CD4-positive, CD25-positive, alpha-beta regulatory T cell (primary cell): Measurements from ENCODE around the gene CDCP1. TPM values are rescaled to one million over a fixed set of nuclear protein-coding genes. Genes with fewer than 3 reads are reported as not detected.
"Not testable (repeated sequence)": the region's sequence is repeated elsewhere in the genome, so short reads cannot be mapped to it uniquely, and the experiment has no call there.

Experiments used
- ATAC-seq, 2 donors: fragments of 150-1000 bp; cut with Tn5 transposase; one replicate each; pipeline ENCODE4 v1.10.0; 2021; ENCODE audit warnings: low read depth in 2 of 2, moderate number of reproducible peaks in 2 of 2, moderate library complexity in 1 of 2
- DNase-seq, 3 donors: peaks; one replicate each; pipeline versions ENCODE4 v3.0.0 to v3.0.0-alpha.2; 2012 to 2022; ENCODE audit warnings: mixed read lengths in 1 of 3
- H3K27ac ChIP-seq: one replicate; pipeline ENCODE4 v1.7.0; 2013; ENCODE audit warnings: mild to moderate bottlenecking, low read length; ENCODE audit not compliant: insufficient read depth, poor library complexity, severe bottlenecking
- H3K27me3 ChIP-seq: one replicate; pipeline ENCODE4 v1.7.0; 2013; ENCODE audit warnings: low read length; ENCODE audit not compliant: control insufficient read depth, insufficient read depth
- H3K36me3 ChIP-seq: one replicate; pipeline ENCODE4 v1.7.0; 2013; ENCODE audit warnings: mild to moderate bottlenecking, low read length, moderate library complexity; ENCODE audit not compliant: control insufficient read depth, insufficient read depth
- H3K4me1 ChIP-seq: 2 replicates; pipeline ENCODE4 v1.7.0; 2013; ENCODE audit warnings: mild to moderate bottlenecking, low read length; ENCODE audit not compliant: insufficient read depth, control insufficient read depth, poor library complexity, severe bottlenecking
- H3K4me3 ChIP-seq: one replicate; pipeline ENCODE4 v1.7.0; 2013; ENCODE audit warnings: low read depth, mild to moderate bottlenecking, low read length, moderate library complexity
- H3K9me3 ChIP-seq, 2 experiments: 1 replicate in 1 of 2; 2 replicates in 1 of 2; pipeline ENCODE4 v1.7.0; 2013; ENCODE audit warnings: low read length in 2 of 2, mild to moderate bottlenecking in 1 of 2, moderate library complexity in 1 of 2; ENCODE audit not compliant: control insufficient read depth in 2 of 2
- H3K27ac Mint-ChIP-seq, 3 donors: one replicate each; pipeline ENCODE4 v1.8.0; 2020 to 2022; ENCODE audit warnings: mild to moderate bottlenecking in 3 of 3, mixed read lengths in 3 of 3, moderate library complexity in 2 of 3
- H3K27me3 Mint-ChIP-seq: one replicate; pipeline ENCODE4 v1.8.0; 2022; ENCODE audit warnings: mild to moderate bottlenecking, mixed read lengths
- H3K36me3 Mint-ChIP-seq: one replicate; pipeline ENCODE4 v1.8.0; 2020; ENCODE audit warnings: mixed read lengths
- H3K4me1 Mint-ChIP-seq, 4 donors: one replicate each; pipeline ENCODE4 v1.8.0; 2020 to 2022; ENCODE audit warnings: mixed read lengths in 4 of 4, mild to moderate bottlenecking in 1 of 4
- H3K4me3 Mint-ChIP-seq, 4 donors: one replicate each; pipeline ENCODE4 v1.8.0; 2020 to 2022; ENCODE audit warnings: mild to moderate bottlenecking in 4 of 4, mixed read lengths in 4 of 4, moderate library complexity in 3 of 4
- H3K9me3 Mint-ChIP-seq, 7 donors: one replicate each; pipeline ENCODE4 v1.8.0; 2020 to 2022; ENCODE audit warnings: mixed read lengths in 7 of 7, mild to moderate bottlenecking in 3 of 7, moderate library complexity in 2 of 7
- polyA plus RNA-seq, 4 donors: library from polyadenylated mRNA; unstranded; fragments of 300-500 nt; fragmentation: Illumina TruSeq; gene quantifications; one replicate each; pipeline ENCODE4 v1.2.3, GENCODE V29; 2021
- total RNA-seq: library from RNA; stranded (reverse); gene quantifications from one replicate; pipeline ENCODE4 v1.2.3, GENCODE V29; 2022

CDCP1 gene
- total and polyA plus RNA-seq, 5 donors from 2014 or later: 0.47 to 2.5 (median 0.93) TPM

GRCh38 chr3:45140770-45141155 lies 5.4 kb downstream of the CDCP1 start:
- not testable (repeated sequence) for H3K27ac ChIP-seq, H3K4me3 Mint-ChIP-seq, H3K36me3 Mint-ChIP-seq, DNase-seq, H3K4me3 ChIP-seq, H3K9me3 ChIP-seq, ATAC-seq, H3K36me3 ChIP-seq, H3K9me3 Mint-ChIP-seq
- Mint-ChIP-seq H3K4me1 (peaks cover 0 to 20% (median 12%) of the 10 kb centered on the region in 4 donors), H3K27ac (peak overlapping the region in 1 of 3 donors; percentile 33), H3K27me3 (peaks cover 50% of the 10 kb centered on the region)
- Histone ChIP-seq H3K27me3 (peaks cover 14% of the 10 kb centered on the region), H3K4me1 (peaks cover 10% of the 10 kb centered on the region)

GRCh38 chr3:45140141-45140769 lies 5.9 kb downstream of the CDCP1 start:
- Mint-ChIP-seq H3K27me3 (peaks cover 49% of the 10 kb centered on the region), H3K4me3 (no peak overlapping the region), H3K27ac (peak overlapping the region in 1 of 3 donors; percentile 33), H3K4me1 (peaks cover 0 to 16% (median 11%) of the 10 kb centered on the region in 4 donors), H3K36me3 (peaks cover 7% of the 10 kb centered on the region), H3K9me3 (no peaks in the 10 kb centered on the region)
- no peak for ATAC-seq
- Histone ChIP-seq H3K4me3 (no peak overlapping the region), H3K4me1 (peaks cover 6% of the 10 kb centered on the region), H3K27ac (no peak overlapping the region), H3K36me3 (no peaks in the 10 kb centered on the region), H3K9me3 (no peaks in the 10 kb centered on the region), H3K27me3 (peaks cover 14% of the 10 kb centered on the region)
- no peak for DNase-seq

- H3K27me3 ChIP-seq: peaks cover 14% of the 10 kb centered on the region
- DNase-seq: no peak
- no peaks in the 10 kb centered on the region for H3K36me3 ChIP-seq
- H3K36me3 Mint-ChIP-seq: peaks cover 3% of the 10 kb centered on the region
- H3K9me3 ChIP-seq: no peaks in the 10 kb centered on the region
- peaks cover 0 to 13% (median 10%) of the 10 kb centered on the region in 4 donors for H3K4me1 Mint-ChIP-seq
- H3K27me3 Mint-ChIP-seq: peaks cover 43% of the 10 kb centered on the region
- no peaks in the 10 kb centered on the region for H3K9me3 Mint-ChIP-seq
- H3K4me3 ChIP-seq: no peak overlapping the region
- H3K4me3 Mint-ChIP-seq: no peak overlapping the region
- H3K4me1 ChIP-seq: peaks cover 4% of the 10 kb centered on the region
- no peak overlapping the region for H3K27ac Mint-ChIP-seq
- no peak for ATAC-seq
- no peak overlapping the region for H3K27ac ChIP-seq
Observed at GRCh38 chr3:45139372-45140140, 6.6 kb downstream of the CDCP1 start.

GRCh38 chr3:45137656-45138181 lies 8.5 kb downstream of the CDCP1 start:
- no peaks in the 10 kb centered on the region for H3K4me1 ChIP-seq
- no peaks in the 10 kb centered on the region for H3K36me3 ChIP-seq
- peaks cover 6% of the 10 kb centered on the region for H3K36me3 Mint-ChIP-seq
- peaks cover 3% of the 10 kb centered on the region for H3K27me3 ChIP-seq
- peaks cover 29% of the 10 kb centered on the region for H3K27me3 Mint-ChIP-seq
- H3K27ac ChIP-seq: no peak overlapping the region
- H3K9me3 Mint-ChIP-seq: no peaks in the 10 kb centered on the region
- H3K9me3 ChIP-seq: no peaks in the 10 kb centered on the region
- no peak overlapping the region for H3K4me3 Mint-ChIP-seq
- no peak for DNase-seq
- no peak overlapping the region for H3K27ac Mint-ChIP-seq
- no peak for ATAC-seq
- peaks cover 0 to 7% (median 2%) of the 10 kb centered on the region in 4 donors for H3K4me1 Mint-ChIP-seq
- no peak overlapping the region for H3K4me3 ChIP-seq

- H3K4me3 ChIP-seq: no peak overlapping the region
- Mint-ChIP-seq H3K27me3 (peaks cover 20% of the 10 kb centered on the region), H3K9me3 (no peaks in the 10 kb centered on the region), H3K36me3 (peaks cover 6% of the 10 kb centered on the region), H3K27ac (no peak overlapping the region), H3K4me3 (no peak overlapping the region), H3K4me1 (peaks cover 0 to 9% (median 2%) of the 10 kb centered on the region in 4 donors)
- H3K9me3 ChIP-seq: no peaks in the 10 kb centered on the region
- no peak for ATAC-seq
- no peak overlapping the region for H3K27ac ChIP-seq
- no peaks in the 10 kb centered on the region for H3K27me3 ChIP-seq
- no peaks in the 10 kb centered on the region for H3K36me3 ChIP-seq
- DNase-seq: no peak
- no peaks in the 10 kb centered on the region for H3K4me1 ChIP-seq
Observed at GRCh38 chr3:45135959-45136358, 10.2 kb downstream of the CDCP1 start.

- H3K27me3 Mint-ChIP-seq: peaks cover 10% of the 10 kb centered on the region
- no peak overlapping the region for H3K27ac ChIP-seq
Observed at GRCh38 chr3:45134758-45135521, 11.2 kb downstream of the CDCP1 start.

GRCh38 chr3:45132568-45133211 lies 13.5 kb downstream of the CDCP1 start:
- Histone ChIP-seq H3K4me1 (no peaks in the 10 kb centered on the region), H3K27me3 (no peaks in the 10 kb centered on the region), H3K9me3 (no peaks in the 10 kb centered on the region), H3K4me3 (no peak overlapping the region), H3K27ac (no peak overlapping the region), H3K36me3 (no peaks in the 10 kb centered on the region)
- ATAC-seq (no peak), DNase-seq (no peak)
- no peak overlapping the region for H3K27ac Mint-ChIP-seq
- H3K27me3 Mint-ChIP-seq: no peaks in the 10 kb centered on the region
- no peak overlapping the region for H3K4me3 Mint-ChIP-seq
- peaks cover 3% of the 10 kb centered on the region for H3K36me3 Mint-ChIP-seq
- peaks cover 0 to 9% (median 0%) of the 10 kb centered on the region in 4 donors for H3K4me1 Mint-ChIP-seq
- no peaks in the 10 kb centered on the region for H3K9me3 Mint-ChIP-seq

More at GRCh38 chr3:45134758-45135521, 11.2 kb downstream of the CDCP1 start:
- Mint-ChIP-seq H3K9me3 (no peaks in the 10 kb centered on the region), H3K4me1 (peaks cover 0 to 9% (median 1%) of the 10 kb centered on the region in 4 donors), H3K27ac (no peak overlapping the region), H3K36me3 (peaks cover 6% of the 10 kb centered on the region), H3K4me3 (no peak overlapping the region)
- no peaks in the 10 kb centered on the region for H3K27me3 ChIP-seq
- H3K4me3 ChIP-seq: no peak overlapping the region
- no peak for ATAC-seq
- H3K9me3 ChIP-seq: no peaks in the 10 kb centered on the region
- DNase-seq: no peak
- H3K36me3 ChIP-seq: no peaks in the 10 kb centered on the region
- H3K4me1 ChIP-seq: no peaks in the 10 kb centered on the region
